ENCODE results near the gene AKAP8L. TPM values are rescaled to one million over a fixed set of nuclear protein-coding genes. Genes with fewer than 3 reads are reported as not detected.
A peak's percentile ranks its signal among the peaks of the same experiment; 100 is the strongest.
"Not testable (repeated sequence)": the region's sequence is repeated elsewhere in the genome, so short reads cannot be mapped to it uniquely, and the experiment has no call there.

Gene AKAP8L
- total and polyA plus RNA-seq, 2 donors (not counting 1 experiment from before 2014, with no cell fraction given) = 18.0 to 87.0 TPM

DNA sequence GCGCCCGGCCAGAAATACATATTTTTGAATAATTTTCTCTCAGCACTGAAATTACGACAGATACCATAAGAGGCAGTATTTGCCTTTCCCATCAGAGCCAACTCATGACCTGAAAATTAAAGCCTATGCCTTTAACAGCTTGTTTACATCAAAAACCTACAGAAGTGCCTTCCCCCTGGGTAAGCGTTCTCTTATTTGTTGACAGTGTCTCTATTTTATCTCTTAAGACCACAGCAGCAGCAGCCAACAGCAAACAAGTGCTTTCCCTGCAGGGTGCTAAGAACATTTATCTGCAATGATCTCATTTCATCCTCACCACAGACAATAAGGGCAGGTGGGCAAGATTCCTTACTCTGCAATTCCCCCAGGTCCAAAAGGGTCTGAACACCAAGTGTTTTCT is 6.0 kb downstream of the AKAP8L start:
- H3K27me3 ChIP-seq (ENCODE audit: control insufficient read depth, insufficient read depth, low read length) = no peaks in the 10 kb centered on the region
- no peak overlapping the region for H3K9ac ChIP-seq (ENCODE audit: insufficient read depth, low read length)
- DNase-seq (ENCODE audit: low read depth in 2 of 2) = peak in 1 of 2 donors; percentile 34
- no peak overlapping the region for H2AFZ ChIP-seq (ENCODE audit: low read length)
- H3K4me2 ChIP-seq (ENCODE audit: extremely low read depth, insufficient read depth, low read length) = no peak overlapping the region
- H4K20me1 ChIP-seq (ENCODE audit: control insufficient read depth, extremely low read depth, insufficient read depth, low read length) = peaks cover 2% of the 10 kb centered on the region
- H3K27ac ChIP-seq (ENCODE audit: insufficient read depth, low read length) = no peak overlapping the region
- peaks cover 7% of the 10 kb centered on the region for H3K36me3 ChIP-seq (ENCODE audit: control insufficient read depth, insufficient read depth, low read length)
- peaks cover 12% of the 10 kb centered on the region for H3K4me1 ChIP-seq (ENCODE audit: control insufficient read depth, extremely low read depth, insufficient read depth, low read length)
- H3K4me3 ChIP-seq (replicated peaks in 1 of 4; ENCODE audit: control extremely low read depth in 1 of 4, insufficient read depth in 1 of 4, low read depth in 3 of 4, low read length in 4 of 4) = peak overlapping the region in 1 of 4 experiments; percentile 12
- H3K9me3 ChIP-seq (ENCODE audit: control insufficient read depth, insufficient read depth, low read depth, low read length) = no peaks in the 10 kb centered on the region
- peaks cover 85% of the 10 kb centered on the region for H3K79me2 ChIP-seq (ENCODE audit: control insufficient read depth, insufficient read depth, low read length)
- TF ChIP-seq EZH2 (IDR thresholded peaks at IDR 0.05; ENCODE audit: low read length, missing control alignments) = no peak
- TF ChIP-seq, protein P1, sequence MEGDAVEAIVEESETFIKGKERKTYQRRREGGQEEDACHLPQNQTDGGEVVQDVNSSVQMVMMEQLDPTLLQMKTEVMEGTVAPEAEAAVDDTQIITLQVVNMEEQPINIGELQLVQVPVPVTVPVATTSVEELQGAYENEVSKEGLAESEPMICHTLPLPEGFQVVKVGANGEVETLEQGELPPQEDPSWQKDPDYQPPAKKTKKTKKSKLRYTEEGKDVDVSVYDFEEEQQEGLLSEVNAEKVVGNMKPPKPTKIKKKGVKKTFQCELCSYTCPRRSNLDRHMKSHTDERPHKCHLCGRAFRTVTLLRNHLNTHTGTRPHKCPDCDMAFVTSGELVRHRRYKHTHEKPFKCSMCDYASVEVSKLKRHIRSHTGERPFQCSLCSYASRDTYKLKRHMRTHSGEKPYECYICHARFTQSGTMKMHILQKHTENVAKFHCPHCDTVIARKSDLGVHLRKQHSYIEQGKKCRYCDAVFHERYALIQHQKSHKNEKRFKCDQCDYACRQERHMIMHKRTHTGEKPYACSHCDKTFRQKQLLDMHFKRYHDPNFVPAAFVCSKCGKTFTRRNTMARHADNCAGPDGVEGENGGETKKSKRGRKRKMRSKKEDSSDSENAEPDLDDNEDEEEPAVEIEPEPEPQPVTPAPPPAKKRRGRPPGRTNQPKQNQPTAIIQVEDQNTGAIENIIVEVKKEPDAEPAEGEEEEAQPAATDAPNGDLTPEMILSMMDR (conservative IDR thresholded peaks at IDR 0.05 in 1 of 2, IDR thresholded peaks at IDR 0.05 in 1 of 2; ENCODE audit: low read depth in 1 of 2, low read length in 2 of 2) = no peak

DNA sequence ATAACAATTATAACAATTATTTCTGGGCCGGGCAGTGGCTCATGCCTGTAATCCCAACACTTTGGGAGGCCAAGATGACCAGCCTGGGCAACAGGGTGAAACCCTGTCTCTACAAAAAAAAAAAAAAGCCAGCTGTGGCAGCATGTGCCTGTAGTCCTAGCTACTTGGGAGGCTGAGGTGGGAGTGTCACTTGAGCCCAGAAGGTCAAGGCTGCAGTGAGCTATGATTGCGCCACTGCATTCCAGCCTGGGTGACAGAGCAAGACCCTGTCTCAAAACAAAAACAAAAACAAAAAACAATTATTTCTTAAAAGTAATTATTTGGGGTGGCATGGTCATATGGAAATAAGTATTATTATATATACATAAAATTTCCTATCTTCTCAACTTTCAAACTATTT is 7.4 kb downstream of the AKAP8L start:
- H3K4me3 ChIP-seq (replicated peaks in 1 of 4; ENCODE audit: control extremely low read depth in 1 of 4, insufficient read depth in 1 of 4, low read depth in 3 of 4, low read length in 4 of 4); DNase-seq (ENCODE audit: low read depth in 2 of 2); H3K4me2 ChIP-seq (ENCODE audit: extremely low read depth, insufficient read depth, low read length); H3K36me3 ChIP-seq (ENCODE audit: control insufficient read depth, insufficient read depth, low read length); H3K9ac ChIP-seq (ENCODE audit: insufficient read depth, low read length); H2AFZ ChIP-seq (ENCODE audit: low read length); H3K27ac ChIP-seq (ENCODE audit: insufficient read depth, low read length); H3K4me1 ChIP-seq (ENCODE audit: control insufficient read depth, extremely low read depth, insufficient read depth, low read length); H4K20me1 ChIP-seq (ENCODE audit: control insufficient read depth, extremely low read depth, insufficient read depth, low read length); H3K9me3 ChIP-seq (ENCODE audit: control insufficient read depth, insufficient read depth, low read depth, low read length); H3K27me3 ChIP-seq (ENCODE audit: control insufficient read depth, insufficient read depth, low read length): not testable (repeated sequence)
- peaks cover 85% of the 10 kb centered on the region for H3K79me2 ChIP-seq (ENCODE audit: control insufficient read depth, insufficient read depth, low read length)

DNA sequence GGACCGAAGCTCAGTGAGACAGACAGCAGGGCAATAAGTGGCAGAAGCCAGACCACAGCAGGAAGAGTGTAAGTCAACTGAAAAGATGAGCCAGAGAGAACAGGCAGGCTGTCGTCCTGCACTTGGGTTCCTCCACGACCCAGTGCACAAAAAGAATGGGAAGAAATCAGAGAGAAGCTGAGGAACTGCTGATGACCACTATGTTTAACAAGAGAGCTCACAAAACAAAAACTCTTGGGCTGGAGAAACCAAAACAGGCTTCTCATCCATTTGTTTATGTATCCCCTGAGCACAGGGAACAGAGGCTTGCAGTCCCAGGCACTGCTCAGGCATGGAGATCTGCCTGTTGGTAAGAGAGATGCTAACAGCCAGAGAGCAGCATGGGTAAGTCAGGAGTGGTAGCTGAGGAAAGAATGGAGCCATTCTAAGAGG is 14.0 kb downstream of the AKAP8L start:
- no peak overlapping the region for H3K4me3 ChIP-seq (replicated peaks in 1 of 4; ENCODE audit: control extremely low read depth in 1 of 4, insufficient read depth in 1 of 4, low read depth in 3 of 4, low read length in 4 of 4)
- peaks cover 2% of the 10 kb centered on the region for H3K4me1 ChIP-seq (ENCODE audit: control insufficient read depth, extremely low read depth, insufficient read depth, low read length)
- H2AFZ ChIP-seq (ENCODE audit: low read length) = no peak overlapping the region
- no peaks in the 10 kb centered on the region for H3K9me3 ChIP-seq (ENCODE audit: control insufficient read depth, insufficient read depth, low read depth, low read length)
- H3K27me3 ChIP-seq (ENCODE audit: control insufficient read depth, insufficient read depth, low read length) = no peaks in the 10 kb centered on the region
- DNase-seq (ENCODE audit: low read depth in 2 of 2) = no peak
- no peak overlapping the region for H3K4me2 ChIP-seq (ENCODE audit: extremely low read depth, insufficient read depth, low read length)
- peaks cover 17% of the 10 kb centered on the region for H3K36me3 ChIP-seq (ENCODE audit: control insufficient read depth, insufficient read depth, low read length)
- H4K20me1 ChIP-seq (ENCODE audit: control insufficient read depth, extremely low read depth, insufficient read depth, low read length) = no peaks in the 10 kb centered on the region
- H3K9ac ChIP-seq (ENCODE audit: insufficient read depth, low read length) = no peak overlapping the region
- no peak for TF ChIP-seq EZH2 (IDR thresholded peaks at IDR 0.05; ENCODE audit: low read length, missing control alignments)
- TF ChIP-seq, protein P1 (conservative IDR thresholded peaks at IDR 0.05 in 1 of 2, IDR thresholded peaks at IDR 0.05 in 1 of 2; ENCODE audit: low read depth in 1 of 2, low read length in 2 of 2) = no peak
- no peak overlapping the region for H3K27ac ChIP-seq (ENCODE audit: insufficient read depth, low read length)
- H3K79me2 ChIP-seq (ENCODE audit: control insufficient read depth, insufficient read depth, low read length) = peaks cover 79% of the 10 kb centered on the region

Measured in fibroblast of lung (primary cell).